Epidermal melanocyte (primary cell): ENCODE measurements around the gene MSTN.
A peak's percentile ranks its signal among the peaks of the same experiment; 100 is the strongest.

Source experiments
- DNase-seq: peaks from one replicate; pipeline ENCODE4 v3.0.0; 2011; ENCODE audit warnings: low spot score; ENCODE audit not compliant: insufficient read length

Gene MSTN

GRCh38 chr2:190062601-190063000 lies at the start of gene MSTN:
Gene MSTN, minus strand, starts transcription at chr2:190062729. Its CDS starts 133 bp downstream, at chr2:190062596.
- no peak for DNase-seq

DNA sequence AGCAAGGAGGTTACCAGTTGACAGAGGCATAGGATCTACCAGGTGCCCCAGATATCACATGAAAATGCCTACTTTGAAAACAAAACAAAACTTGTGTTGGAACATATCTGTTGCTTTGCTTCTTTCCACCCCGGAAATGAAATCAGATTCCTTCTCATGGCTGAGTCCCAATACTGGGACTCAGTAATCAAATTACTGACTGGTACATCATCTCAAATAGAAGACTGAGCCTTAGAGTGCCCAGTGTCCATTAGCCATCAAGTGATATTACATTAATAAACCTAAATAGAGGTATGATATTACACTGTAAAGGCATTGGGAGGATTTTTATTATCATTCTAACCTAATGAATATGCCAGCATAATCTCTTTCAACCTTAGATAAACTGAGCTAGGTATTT lies 48.6 kb upstream of the MSTN start:
- no peak for DNase-seq

- no peak for DNase-seq
These were observed 48.2 kb upstream of the MSTN start for GRCh38 chr2:190110699-190111098.

DNA sequence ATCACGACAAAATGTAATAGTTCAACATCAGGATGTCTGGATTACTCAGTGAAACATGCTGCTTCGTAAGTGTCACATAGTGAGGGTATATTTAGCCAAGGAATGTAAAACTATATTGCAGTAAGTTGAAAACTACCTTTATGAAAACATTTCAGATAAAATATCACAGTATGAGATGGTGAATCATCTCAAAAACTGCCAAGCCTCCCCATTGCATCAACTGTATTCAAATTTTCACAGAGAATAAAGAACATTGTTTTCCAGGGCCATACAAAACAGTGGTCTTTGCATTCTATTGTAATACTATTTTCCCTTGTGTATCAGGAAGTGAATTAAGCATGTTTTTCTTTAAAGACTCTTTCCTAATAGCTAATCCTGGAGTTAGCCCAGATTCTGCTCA lies 47.6 kb upstream of the MSTN start:
- DNase-seq, result no peak

- DNase-seq, result no peak
These were observed 44.9 kb upstream of the MSTN start for GRCh38 chr2:190107409-190107808.

- no peak for DNase-seq
These were observed 44.3 kb upstream of the MSTN start for GRCh38 chr2:190106783-190107182.

DNA sequence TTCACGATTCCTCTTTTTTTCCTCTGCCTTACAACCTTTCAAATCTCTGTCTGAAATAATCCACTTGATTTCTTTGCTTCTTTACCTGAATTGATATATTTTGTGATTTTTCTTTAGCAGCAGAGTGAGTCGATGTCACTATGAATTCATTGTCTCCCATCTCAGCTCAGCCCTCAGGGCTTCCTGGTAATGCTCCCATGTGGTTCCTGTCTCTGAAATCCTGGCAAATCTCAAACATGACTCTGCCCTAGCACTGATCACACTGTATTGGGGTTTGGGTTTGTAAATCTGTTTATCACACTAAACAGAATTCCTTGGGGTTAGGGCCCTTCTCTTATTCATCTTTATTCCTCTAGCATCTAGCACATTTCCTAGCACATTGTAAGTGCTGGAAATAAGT lies 43.0 kb upstream of the MSTN start:
- no peak for DNase-seq

- no peak for DNase-seq
These were observed 40.6 kb upstream of the MSTN start for GRCh38 chr2:190103144-190103543.

DNA sequence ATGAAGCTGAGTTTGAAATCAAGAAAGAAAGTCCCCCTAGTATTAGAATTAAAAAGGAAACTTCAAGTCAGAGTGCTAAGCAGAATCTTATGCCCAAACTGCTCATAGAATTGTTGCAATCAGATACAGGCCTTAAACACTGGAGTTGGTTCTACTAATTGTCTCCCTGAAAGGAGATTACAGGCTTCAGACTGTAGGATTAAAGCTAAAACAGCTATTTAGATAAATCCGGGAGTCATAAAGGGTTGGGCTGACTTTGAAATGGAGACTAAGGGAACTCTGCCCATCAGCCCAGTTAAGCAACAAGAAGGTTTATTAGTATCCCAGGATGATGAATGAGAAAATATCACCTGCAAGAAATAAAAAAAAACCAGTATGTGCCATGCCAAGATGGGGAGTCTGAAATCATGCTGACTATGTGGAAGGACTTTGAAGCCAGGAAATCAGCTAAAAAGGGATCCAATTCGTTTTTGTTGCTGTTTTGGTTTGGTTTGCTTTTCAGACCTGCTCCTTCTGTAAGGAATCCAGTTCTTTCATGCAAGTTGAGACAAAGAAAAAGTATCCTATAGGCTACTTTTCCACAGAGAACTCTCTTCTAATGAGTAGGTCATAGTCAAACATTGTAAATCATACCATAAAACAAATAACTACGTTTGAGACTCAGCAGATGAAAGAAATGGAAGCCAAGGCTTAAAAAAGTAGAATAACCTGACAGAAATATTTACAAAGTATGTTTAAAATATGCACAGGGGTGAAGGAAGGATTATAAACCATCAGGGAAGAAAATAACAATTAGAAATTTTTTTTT lies 37.6 kb upstream of the MSTN start:
- DNase-seq, result no peak

- DNase-seq, result no peak
These were observed 36.3 kb upstream of the MSTN start for GRCh38 chr2:190098851-190099250.

DNA sequence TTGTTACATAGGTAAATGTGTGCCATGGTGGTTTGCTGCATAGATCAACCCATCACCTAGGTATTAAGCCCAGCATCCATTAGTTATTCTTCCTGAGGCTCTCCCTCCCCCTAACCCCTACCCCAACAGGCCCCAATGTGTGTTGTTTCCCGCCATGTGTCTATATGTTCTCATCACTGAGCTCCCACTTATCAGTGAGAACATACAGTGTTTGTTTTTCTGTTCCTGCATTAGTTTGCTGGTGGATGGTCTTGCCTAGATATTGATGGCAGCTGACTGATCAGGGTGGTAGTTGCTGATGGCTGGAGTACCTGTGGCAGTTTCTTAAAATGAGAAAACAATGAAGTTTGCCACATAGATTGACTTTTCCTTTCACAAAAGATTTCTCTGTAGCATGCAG lies 34.6 kb upstream of the MSTN start:
- DNase-seq, result no peak

DNA sequence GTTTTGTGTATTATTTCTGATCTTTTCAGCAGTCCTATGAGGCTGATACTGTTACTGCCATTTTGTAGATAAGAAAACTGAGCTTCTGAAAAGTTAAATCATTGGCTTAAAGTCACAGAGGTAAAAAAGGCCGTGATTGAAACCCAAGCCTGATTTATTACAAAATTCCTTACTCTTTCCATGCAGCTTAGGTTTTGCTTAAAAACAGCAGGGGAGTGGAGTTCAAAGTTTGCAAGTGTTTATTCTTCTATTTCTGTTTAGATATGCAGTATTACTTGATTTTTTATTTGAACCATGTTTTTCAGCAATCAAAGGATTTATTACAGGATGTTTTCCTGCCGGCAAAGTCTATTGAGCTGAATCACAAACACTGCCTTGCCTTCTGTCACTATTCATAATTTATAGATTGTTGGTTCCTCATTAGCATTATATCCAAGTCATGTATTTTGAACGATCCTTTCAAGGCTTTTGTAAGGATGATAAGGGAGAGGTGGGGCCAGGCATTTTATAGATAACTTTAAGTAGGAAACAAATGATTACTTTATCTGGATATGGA lies 31.9 kb upstream of the MSTN start:
- no peak for DNase-seq

GRCh38 chr2:190093793-190094192 lies 31.3 kb upstream of the MSTN start:
- no peak for DNase-seq

GRCh38 chr2:190090148-190090547 lies 27.6 kb upstream of the MSTN start:
- no peak for DNase-seq

- DNase-seq, result peak; percentile 46
These were observed 26.4 kb upstream of the MSTN start for GRCh38 chr2:190088917-190089316.

DNA sequence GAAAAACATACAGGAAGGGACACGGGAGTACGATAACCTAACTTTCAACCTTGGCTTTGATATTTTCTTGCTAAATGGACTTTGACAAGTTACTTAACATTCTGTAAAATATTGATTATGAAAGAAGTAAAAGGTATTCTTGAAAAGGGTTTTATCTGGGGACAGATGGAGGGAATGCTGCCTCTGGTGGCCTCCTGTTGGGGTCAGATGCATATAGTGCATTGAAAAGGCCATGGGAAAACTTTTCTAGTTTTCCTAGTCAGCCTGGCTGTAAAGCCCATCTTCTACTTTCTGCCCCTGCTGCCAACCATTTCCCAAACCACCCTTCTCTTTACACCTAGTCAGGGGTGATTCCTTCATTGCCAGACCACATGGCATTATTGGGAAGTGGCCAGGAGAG lies 22.2 kb upstream of the MSTN start:
- DNase-seq, result no peak

DNA sequence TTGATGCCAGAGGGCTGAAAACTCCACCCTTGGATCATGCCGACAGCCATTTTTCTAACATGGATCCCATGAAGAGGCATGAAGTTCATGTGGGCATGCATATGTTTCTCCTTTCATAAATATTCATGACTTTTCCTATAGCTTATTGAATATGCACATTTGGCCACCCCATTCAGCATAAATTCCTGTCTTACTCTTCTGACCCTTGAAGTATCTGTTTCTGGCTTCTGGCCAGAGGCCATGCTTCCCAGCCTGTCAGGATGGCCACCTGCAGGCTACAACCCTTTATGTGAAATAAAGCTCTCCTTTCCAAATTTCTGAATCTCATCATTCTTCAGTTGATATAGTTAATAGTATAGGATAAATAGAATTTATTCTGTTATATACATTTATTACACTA lies 19.6 kb upstream of the MSTN start:
- no peak for DNase-seq

DNA sequence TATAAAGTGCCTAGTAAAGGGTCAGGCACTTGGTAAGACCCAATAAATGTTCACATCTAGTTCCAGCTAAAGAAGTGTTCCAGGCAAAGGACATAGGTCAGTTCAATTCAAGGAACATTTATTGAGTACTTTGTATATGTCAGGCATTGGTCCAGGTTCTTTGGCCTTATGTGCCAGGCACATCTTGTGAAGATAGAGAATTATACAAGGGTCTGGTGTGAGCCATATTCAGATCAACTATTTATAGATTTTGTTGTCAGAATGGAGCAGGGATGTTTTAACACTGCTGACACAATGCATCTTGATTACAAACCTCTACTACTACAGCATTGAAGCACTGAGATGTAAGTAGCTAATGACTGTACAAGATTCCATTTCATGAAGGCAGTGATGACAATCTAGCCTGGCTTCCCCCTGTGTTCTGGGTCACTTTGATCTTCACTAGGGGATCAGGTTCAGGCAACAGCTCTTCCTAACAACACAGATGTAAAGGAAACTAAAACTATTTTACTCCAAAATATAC lies 18.1 kb upstream of the MSTN start:
- DNase-seq, result no peak

DNA sequence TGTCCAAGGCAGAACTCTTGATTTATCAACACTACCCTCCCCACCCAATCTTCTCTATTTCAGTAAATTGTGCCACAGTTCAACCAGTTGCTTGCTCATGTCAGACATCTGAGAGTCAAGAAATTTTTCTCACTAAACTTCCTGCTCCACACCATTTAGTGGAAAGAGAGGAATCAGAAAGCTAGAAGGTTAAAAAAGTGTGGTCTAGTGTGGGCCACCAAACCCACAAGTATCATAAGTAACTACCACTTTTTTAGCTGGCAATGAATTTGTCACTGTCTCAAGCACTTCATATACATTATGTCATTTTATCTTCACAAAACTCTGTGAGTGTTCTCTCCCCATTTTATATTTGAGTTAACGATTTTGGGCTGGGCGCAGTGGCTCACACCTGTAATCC lies 16.6 kb upstream of the MSTN start:
- no peak for DNase-seq

GRCh38 chr2:190075623-190076022 lies 13.1 kb upstream of the MSTN start:
- no peak for DNase-seq

DNA sequence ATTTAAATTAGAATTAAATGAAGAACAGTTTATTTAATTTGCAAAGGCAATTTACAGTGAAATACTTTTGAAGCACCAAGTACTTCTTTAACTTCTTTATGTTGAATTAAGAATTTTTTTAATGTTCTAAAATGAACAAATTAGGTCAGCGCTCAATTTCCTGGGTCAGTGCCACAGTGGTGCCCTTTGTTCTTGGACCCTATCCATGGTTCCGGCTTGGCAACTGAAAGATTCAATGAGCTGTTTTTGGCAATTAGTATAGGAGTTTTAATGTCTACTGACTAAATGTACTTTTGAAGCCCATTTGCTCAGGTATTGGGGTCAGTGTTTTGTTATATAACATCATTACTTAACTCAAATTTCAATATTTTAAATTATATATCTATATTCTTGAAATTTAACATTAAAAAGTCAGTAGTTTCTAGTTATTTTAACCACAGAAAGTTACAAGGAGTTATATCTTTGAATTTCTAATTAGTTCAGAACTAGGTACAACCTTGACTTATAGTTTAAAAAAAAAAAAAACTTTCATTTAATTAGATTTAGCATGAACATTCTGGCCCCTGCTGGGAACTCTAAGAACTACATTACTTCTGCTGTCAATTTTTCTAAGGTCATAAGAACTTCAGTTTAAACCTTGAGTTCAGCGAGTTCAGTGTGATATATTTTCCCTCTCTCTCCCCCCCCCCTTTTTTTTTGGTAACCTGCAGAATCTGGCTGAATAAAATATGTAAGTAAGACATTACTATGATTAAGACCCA lies 7.6 kb upstream of the MSTN start:
- DNase-seq, result no peak

- DNase-seq, result no peak
These were observed 6.2 kb upstream of the MSTN start for GRCh38 chr2:190068764-190069163.
